HuH-7.5 (cell line): Measurements from ENCODE around the gene OR2AJ1.

Experiments used
- DNase-seq: peaks from one replicate; pipeline ENCODE4 v3.0.0; 2011; ENCODE audit warnings: low spot score

OR2AJ1 gene

GRCh38 chr1:247924868-247925267 is at the start of gene OR2AJ1:
Gene OR2AJ1, plus strand, starts transcription at chr1:247924889. Its CDS starts 8,880 bp downstream, at chr1:247933769.
- no peak for DNase-seq

DNA sequence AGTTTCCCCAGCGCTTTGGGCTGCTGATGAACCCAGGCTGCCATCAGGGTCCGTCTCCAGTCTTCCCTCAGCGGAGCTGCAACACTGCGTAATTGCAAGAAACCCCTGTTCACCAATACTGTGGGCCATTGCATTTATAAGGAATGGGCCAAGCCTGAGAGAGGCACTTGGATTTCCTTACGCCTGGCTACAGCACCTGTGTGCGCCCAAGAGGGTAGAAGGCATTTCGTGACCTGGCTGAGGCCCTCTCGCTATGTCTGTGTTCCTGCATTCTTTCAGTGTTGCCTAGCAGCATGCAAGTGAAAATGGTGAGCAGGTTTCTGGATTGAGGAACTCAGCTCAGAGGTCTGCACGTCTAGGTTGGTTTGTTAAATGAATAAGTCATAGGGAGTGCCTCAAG is 41.3 kb upstream of the OR2AJ1 start:
- no peak for DNase-seq

DNA sequence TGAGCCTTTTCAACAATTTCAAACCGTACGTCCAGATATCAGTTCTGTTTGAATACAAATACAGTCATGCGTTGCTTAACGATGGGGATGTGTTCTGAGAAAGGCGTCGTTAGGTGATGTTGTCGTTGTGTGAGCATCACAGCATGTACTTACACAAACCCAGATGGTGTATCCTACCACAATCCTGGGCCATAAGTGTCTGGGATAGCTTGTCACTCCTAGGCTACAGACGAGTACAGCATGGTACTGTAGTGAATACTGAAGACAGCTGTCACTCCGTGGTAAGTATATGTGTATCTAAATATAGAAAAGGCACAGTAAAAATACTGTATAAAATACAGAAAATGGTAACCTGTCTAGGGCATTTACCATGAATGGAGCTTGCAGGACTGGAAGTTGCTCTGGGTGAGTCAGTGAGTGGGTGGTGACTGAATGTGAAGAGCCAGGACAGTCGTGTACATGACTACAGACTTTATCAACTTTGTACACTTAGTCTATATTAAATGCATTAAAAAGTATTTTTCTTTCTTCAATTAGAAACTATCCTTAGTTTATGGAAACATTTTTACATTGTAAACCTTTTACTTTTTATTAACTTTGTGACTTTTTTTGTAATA is 39.8 kb upstream of the OR2AJ1 start:
- no peak for DNase-seq

DNA sequence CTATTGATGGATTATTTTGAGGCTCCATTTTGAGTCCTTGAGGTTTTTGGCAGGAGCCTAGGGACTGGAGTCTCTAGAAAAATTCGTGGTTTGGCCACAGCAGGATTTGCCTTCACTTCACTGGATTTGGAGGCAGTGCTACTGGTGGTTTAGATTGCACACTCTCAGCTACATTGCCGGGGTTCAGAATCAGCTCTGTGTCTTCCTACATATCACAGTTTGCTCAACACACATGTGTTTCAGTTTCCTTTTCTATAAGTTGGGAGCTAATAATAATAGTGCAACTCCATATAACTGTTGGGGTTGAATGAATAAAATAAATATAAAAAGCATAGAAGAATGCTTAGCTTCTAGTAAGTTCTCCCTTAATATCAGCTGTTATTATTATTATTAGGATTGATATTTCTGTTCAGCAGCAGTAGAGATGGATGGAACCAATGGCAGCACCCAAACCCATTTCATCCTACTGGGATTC is 29.5 kb upstream of the OR2AJ1 start, which contains the start of gene OR2W3:
Gene OR2W3 (plus strand): TSS at position 425 of the 475 bp plus-strand sequence. CDS start 0 bp downstream, at position 425.
- no peak for DNase-seq

DNA sequence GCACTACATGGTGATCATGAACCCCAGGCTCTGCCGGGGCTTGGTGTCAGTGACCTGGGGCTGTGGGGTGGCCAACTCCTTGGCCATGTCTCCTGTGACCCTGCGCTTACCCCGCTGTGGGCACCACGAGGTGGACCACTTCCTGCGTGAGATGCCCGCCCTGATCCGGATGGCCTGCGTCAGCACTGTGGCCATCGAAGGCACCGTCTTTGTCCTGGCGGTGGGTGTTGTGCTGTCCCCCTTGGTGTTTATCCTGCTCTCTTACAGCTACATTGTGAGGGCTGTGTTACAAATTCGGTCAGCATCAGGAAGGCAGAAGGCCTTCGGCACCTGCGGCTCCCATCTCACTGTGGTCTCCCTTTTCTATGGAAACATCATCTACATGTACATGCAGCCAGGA is 28.7 kb upstream of the OR2AJ1 start:
- DNase-seq = no peak

DNA sequence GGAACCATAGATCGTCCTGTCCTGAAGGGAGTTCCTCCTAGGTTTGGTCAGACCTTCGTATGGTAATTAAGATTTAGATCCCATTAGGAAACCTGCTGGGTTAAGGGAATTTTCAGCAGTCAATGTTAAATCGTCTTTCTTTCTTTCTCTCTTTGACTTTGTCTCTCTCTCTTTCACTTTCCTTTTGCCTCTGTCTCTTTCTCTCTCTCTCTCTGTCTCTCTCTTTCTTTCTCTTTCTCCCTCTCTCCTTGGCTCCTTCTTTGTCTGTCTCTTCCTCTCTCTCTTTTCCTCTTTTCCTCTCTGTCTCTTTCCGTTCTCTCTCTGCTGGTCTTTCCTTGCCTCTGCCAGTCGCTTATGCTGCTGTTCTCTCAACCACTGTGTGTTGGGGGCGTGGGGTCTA is 20.6 kb upstream of the OR2AJ1 start:
- DNase-seq = no peak

- no peak for DNase-seq
Observed at GRCh38 chr1:247905181-247905580, 19.5 kb upstream of the OR2AJ1 start.

- no peak for DNase-seq
Observed at GRCh38 chr1:247905910-247906503, 18.7 kb upstream of the OR2AJ1 start.

DNA sequence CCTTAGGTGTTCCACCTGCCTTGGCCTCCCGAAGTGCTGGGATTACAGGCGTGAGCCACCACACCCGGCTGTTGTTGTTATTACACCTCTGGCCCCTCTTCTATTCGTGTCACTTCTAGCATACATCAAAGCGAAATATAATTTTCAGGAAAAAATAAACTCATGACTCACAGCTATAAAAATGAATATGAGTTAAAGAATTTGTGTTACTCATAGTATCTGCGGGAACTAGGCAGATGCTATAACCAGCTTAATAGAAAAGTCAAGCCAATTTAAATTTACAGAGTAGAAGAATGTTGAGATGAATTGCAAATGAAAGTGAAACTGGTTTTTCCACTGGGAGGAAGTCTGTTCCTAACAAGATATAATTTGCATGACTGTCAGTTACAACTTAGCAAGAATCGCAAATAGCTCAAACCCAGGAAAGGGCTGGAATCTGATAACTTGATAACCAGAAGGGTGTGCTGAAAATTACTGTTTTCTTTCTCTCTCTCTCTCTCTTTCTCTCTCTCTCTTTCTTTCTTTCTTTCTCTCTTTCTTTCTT is 18.1 kb upstream of the OR2AJ1 start:
- DNase-seq = no peak

DNA sequence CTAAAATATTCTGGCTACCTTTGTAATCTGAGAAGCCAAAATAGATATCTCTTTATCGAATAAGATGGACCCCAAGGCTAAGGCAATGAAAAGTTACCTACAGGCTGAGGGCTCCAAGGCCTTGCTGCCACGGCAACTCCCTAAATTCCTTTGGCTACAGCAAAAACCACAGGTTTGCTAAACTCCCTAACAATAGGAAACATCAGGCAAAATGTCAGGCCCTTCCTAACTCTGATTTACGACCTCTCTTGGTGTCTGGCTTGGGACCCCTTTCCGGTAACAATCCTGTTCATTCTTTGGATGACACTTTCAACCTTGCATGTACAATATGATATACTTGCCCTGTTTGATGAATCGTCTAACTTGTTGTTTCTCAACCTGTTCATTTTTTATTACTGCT is 15.9 kb upstream of the OR2AJ1 start:
- DNase-seq = no peak

DNA sequence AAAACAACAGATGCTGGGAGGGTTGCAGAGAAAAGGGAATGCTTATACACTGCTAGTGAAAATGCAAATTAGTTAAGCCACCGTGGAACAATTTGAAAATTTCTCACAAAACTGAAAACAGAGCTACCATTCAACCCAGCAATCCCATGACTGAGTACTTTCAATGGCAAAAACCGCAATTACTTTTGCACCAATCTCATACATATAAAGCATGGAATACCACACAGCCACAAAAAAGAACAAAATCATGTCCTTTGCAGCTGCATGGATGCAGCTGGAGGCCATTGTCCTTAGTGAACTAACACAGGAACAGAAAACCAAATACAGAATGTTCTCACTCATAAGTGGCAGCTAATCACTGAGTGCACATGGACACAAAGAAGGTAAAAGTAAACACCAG is 10.9 kb upstream of the OR2AJ1 start:
- DNase-seq = no peak

DNA sequence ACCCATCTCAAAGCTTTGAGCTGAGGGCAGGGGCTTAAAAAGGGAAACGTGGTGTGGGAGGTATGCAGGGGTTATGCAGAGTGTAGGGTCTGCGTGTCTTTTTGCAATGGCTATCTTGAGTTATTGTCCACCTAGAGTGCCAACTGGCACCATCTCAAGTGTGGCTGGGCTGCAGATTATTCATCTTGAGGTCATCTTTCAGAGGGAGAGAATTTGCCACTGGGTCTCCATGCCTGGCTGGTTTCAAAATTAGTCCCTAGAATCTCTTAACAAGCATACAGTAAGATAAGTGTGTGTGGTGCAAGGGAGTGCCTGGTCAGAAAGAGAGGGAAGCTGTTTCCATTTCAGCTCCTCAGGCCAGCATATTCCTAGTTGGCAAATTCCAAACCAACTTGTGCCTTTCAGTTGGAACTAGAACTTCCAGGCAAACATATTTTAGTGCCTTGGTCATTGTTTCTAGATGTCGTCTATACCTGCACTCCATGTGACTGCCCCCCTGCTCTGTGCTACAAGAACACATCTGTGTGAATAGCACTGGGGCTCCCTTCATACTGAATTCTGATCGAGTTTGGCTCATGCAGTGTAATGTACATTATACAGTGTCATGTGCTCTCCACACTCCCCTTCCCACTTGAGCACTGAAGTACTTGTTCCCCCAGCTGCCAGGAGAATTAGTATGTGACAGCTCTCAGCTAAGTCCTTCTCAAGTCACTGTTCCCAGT is 9.6 kb upstream of the OR2AJ1 start:
- no peak for DNase-seq

DNA sequence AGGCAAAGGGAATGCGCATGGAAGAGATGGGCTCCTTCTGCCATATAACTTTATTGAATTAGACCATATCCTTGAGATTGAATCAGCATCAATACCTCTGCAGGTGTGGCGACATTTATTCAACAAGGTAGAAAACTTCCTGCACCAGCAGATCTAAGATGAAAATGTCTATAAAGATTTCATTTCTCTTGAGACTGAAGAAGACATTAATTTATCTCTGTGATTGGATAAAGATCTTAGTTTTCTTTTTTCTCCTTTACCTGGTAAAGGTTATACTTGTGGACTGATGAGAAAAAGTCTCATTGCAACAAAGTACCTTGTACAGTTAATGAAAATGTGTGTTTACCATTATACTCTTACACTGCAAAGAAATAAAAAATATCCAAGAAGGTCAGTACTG is 4.7 kb upstream of the OR2AJ1 start, which contains the start of gene OR2T8:
Gene OR2T8 (plus strand): TSS at position 301 of the 400 bp plus-strand sequence. CDS start 766 bp downstream, outside the sequence.
- no peak for DNase-seq

- DNase-seq = no peak
Observed at GRCh38 chr1:247923941-247924340, 748 bp upstream of the OR2AJ1 start.

GRCh38 chr1:247933989-247934388 is 9.3 kb downstream of the OR2AJ1 start:
- DNase-seq = no peak

DNA sequence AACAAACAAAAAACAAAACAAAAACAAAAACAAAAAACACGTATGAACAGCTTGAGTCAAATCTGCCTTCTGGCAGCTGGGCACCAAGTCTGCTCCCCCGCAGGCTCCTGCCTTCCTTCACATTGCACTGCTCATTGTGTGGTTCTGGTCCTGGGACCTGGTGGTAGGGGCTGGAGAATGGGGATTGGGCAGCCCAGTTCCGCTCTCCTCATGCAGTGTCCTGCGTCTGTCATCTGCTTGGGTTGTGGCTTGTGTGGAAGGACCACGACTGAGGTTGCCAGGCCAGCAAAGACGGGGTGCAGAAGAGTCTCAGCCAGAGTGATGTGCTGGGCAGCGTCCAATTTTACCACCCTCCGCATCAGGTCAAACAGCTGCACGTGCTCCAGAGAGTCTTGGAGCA is 11.1 kb downstream of the OR2AJ1 start:
- DNase-seq = no peak

DNA sequence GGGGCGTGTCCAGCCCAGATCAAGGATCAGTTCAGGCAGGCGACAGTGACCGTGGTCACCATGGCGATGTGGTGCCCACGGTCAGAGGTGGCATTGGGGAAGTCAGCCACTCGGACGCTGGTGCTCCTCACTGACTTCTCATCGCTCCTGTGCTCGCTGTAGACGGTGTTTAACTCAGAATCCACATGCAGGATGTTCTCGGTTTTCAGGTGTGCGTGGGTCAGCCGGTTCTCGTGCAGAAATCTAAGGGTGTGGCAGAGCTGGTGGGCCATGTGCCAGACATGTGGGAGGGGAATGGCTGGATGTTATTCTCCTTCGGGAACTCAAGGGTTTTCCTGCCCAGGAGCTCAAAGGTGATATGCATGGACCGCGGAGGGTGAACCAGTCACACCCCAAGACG is 11.7 kb downstream of the OR2AJ1 start:
- no peak for DNase-seq

DNA sequence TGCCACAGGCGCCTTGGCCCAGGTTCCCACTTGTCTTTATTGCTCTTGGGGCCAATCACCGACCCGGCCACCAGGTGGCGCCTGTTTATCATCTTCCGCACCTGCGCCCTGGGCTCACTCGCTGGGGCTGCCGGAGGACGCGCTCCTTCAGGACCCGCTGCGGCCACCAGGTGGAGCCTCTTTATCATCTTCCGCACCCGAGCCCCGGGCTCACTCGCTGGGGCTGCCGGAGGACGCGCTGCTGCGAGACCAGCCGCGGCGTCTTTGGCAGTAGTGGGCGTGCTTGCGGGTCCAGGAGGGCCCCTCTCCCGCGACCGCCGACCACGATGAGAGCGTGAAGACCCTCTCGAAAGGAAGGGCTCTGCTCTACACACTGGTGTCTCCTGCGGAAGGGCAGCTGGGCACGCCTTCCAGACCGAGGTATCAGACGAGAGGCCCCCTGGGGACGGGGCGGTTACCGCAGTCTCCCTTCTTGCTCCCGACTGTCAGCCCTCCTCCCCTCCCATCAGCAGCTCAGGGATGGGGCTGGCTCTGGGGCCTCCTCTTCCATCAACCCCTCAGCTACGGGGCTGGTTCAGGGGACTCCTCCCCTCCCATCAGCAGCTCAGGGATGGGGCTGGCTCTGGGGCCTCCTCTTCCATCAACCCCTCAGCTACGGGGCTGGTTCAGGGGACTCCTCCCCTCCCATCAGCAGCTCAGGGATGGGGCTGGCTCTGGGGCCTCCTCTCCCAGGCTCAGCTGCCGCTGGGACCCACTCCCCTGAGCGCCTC is 12.5 kb downstream of the OR2AJ1 start:
- DNase-seq = peak; percentile 49

DNA sequence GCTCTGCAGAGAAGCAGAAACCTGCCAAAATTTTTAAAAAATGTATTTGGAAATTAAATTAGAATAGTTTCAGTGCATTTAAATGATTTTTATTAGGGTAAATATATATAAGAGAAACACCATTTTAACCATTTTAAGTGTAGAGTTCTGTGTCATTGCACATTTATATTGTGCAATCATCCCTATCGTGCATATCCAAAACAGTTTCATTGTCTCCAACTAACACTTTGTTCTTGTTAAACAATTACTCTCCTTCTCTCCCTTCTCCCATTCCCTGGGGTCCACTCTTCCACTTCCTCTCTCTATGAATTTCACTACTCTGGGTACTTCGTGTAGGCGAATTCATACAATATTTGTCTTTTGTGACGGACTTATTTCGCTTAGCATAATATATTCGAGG is 17.9 kb downstream of the OR2AJ1 start:
- no peak for DNase-seq

GRCh38 chr1:247948558-247948957 is 23.9 kb downstream of the OR2AJ1 start, which contains the start of gene OR2L8:
Gene OR2L8, plus strand, starts transcription at chr1:247948858. Its CDS starts 0 bp downstream, at chr1:247948858.
- no peak for DNase-seq

GRCh38 chr1:247953408-247953807 is 28.7 kb downstream of the OR2AJ1 start:
- no peak for DNase-seq

GRCh38 chr1:247961791-247962190 is 37.1 kb downstream of the OR2AJ1 start:
- DNase-seq = no peak
